ENCODE measurements around the gene AHR. TPM values are rescaled to one million over a fixed set of nuclear protein-coding genes. Genes with fewer than 3 reads are reported as not detected.
"Not testable (repeated sequence)": the region's sequence is repeated elsewhere in the genome, so short reads cannot be mapped to it uniquely, and the experiment has no call there.

Gene AHR
- total RNA-seq, 1 donor from 2014 or later, result 214 TPM

DNA sequence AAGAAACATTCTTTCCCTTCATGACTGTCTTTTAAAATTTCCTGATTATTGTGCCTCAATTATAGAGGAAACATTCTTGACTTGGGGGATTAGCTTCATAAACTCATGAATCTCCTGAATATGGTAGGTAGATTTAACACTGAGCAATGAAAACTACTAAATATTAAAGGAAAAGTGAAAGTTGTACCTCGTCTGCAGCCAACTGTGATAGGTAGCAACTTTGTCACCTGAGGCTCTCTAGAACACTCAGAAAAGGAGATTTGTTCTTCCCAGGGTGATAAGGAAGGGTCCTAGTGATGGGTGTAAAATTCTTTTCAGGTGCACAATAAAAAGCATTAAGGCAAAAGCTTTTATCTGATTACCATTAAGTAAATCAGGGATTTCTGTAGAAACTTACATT is 78.1 kb downstream of the AHR start:
- DNase-seq (ENCODE audit: low read depth), result no peak

DNA sequence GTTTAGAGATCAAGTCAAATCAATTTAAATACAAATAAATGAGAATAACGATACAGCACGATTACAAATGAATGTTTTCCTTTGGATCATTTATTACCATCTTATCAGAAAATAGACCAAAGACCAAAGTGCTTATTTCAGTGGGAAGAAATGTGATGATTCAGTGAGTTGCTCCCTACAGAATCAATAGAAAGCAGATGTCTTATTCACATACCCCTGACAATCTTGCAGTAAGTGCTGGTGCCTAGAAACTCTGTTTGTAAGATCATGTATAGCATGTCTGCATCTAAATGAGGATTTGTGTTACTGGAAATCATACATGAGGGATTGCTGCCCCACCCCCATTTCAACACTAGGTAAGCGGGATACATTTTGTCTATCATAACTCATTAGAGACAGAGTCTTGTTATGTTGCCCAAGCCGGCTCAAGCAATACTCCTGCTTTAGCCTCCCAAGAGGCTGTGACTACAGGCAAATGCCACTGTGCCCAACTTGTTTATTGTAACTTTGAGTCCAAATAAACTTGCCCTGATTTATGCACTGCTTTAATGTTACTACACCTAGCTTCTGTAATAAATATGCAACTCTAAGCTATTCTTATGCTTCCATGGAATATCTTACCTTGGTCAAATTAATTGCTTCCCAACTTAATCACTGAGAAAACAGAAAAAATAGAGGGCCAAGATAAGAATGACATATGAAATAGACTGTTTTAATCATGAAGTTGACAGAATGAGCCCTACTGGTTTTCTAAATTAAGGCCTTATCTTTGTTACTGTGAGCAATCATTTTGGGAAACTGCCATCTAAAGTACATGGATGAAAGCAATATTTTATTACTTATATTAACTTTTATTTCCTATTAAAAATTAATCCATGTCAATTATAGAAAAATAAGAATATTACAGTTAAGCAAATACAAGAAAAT is 82.5 kb downstream of the AHR start:
- DNase-seq (ENCODE audit: low read depth), result no peak

GRCh38 chr7:17382408-17383354 is 84.2 kb downstream of the AHR start:
- peak; percentile 86 for DNase-seq (ENCODE audit: low read depth)

GRCh38 chr7:17384400-17384799 is 85.9 kb downstream of the AHR start:
- DNase-seq (ENCODE audit: low read depth), result no peak

DNA sequence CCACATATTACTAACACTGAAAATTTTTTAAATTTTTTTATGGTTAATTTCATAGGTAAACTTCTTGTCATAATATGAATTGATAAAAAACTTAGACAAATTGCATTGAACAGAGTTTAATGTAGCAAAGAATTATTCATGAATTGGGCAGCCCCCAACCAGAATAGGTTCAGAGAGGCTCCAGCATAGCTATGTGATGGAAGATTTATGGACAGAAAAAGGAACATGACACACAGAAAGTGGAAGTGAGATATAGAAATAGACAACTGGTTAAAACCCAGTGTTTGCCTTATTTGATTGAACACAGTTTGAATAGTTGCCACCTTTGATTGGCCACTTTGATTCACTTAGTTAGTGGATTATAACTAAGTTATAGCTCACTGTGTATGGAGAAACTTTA is 87.2 kb downstream of the AHR start:
- no peak for DNase-seq (ENCODE audit: low read depth)

DNA sequence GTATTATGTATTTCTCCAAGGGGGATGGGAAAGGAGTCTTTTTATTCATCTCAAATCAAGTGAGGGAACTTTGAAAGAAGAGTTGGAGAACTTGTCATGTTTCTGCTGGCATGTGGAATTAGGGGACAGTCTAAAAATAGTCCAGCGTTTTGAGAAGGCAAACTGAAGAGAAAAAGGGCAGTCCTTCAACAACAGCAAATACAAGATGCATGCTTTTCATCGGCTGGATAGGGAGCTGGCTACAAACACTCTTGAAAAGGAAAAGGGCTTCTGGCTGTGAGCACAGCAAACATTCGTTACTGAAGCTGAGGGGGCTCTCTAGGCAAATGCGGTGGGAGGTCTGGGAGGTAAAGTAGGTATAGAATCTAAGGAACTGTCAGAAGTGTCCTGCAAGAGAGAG is 91.9 kb downstream of the AHR start:
- no peak for DNase-seq (ENCODE audit: low read depth)

GRCh38 chr7:17391366-17391765 is 92.9 kb downstream of the AHR start:
- DNase-seq (ENCODE audit: low read depth), result no peak

DNA sequence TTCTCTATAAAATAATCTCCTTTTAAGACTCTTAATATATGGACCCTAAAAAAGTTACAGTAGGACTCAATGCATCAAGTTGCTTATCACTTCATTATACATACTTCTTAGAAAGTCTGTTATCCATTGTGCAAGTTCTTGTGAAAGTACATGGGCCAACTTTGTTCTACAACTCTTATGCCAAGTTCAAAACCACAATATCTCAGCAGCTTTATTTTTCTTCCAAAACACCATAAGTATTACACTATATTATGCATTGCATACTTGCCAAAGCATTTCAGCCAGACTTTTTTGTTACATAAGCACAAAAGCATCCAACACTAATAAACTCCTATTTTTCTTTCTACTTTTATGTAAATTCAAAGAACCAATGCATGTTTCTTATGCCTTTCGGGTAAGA is 94.4 kb downstream of the AHR start:
- no peak for DNase-seq (ENCODE audit: low read depth)

- DNase-seq (ENCODE audit: low read depth), result not testable (repeated sequence)
Measured at GRCh38 chr7:17394563-17394962, 96.1 kb downstream of the AHR start.

All from renal cortical epithelial cell (primary cell).